Endothelial cell of umbilical vein (primary cell): ENCODE data around the gene USP31. TPM values are rescaled to one million over a fixed set of nuclear protein-coding genes. Genes with fewer than 3 reads are reported as not detected.
A peak's percentile ranks its signal among the peaks of the same experiment; 100 is the strongest.

Source experiments
- BruUV-seq: library from RNA; stranded (reverse); fragments of 400-500 nt; replicated peaks from 2 replicates; lab custom pipeline; 2021; lab: Mats Ljungman, UMichigan
- CTCF ChIA-PET: fragments of 300-600, 350-600 bp; sonication (Branson Sonifier 250); formaldehyde crosslinking; loops from one replicate; lab custom pipeline; 2021; ENCODE audit warnings: antibody characterized with exemption, inconsistent platforms; lab: Charles Lee
- POLR2A ChIA-PET: fragments of 300-600, 350-600 bp; sonication (Branson Sonifier 250); formaldehyde crosslinking; loops from one replicate; lab custom pipeline; 2021; ENCODE audit warnings: antibody characterized with exemption, inconsistent platforms; lab: Charles Lee
- DNase-seq: peaks from one replicate; pipeline ENCODE4 v3.0.0-alpha.2; 2011; ENCODE audit warnings: low read depth, low spot score
- FAIRE-seq: peaks from 2 replicates; lab custom pipeline; 2011; peaks lifted over from hg19 to GRCh38; lab: Jason Lieb, UNC
- H2AFZ ChIP-seq: 2 replicates; pipeline ENCODE4 v1.6.0; 2012; ENCODE audit warnings: low read depth, low read length, control low read depth, inconsistent platforms
- H3K27ac ChIP-seq: 2 replicates; pipeline ENCODE4 v1.5.1; 2011; ENCODE audit warnings: low read depth, mild to moderate bottlenecking, control low read depth, low read length, moderate library complexity; ENCODE audit not compliant: insufficient read depth
- H3K27me3 ChIP-seq, 2 experiments: 2 replicates each; pipeline versions ENCODE4 v1.6.0 to v1.6.1; 2011; ENCODE audit warnings: low read length in 2 of 2, mixed read lengths in 1 of 2; ENCODE audit not compliant: control insufficient read depth in 2 of 2, insufficient read depth in 2 of 2
- H3K36me3 ChIP-seq, 2 experiments: 2 replicates in 1 of 2; 3 replicates in 1 of 2; pipeline ENCODE4 v1.5.1; 2011; ENCODE audit warnings: low read length in 2 of 2, mild to moderate bottlenecking in 1 of 2, moderate library complexity in 1 of 2; ENCODE audit not compliant: control insufficient read depth in 2 of 2, insufficient read depth in 2 of 2; ENCODE audit errors: extremely low read depth in 1 of 2
- H3K4me1 ChIP-seq: 3 replicates; pipeline ENCODE4 v1.5.1; 2011; ENCODE audit warnings: mild to moderate bottlenecking, low read length; ENCODE audit not compliant: control insufficient read depth, insufficient read depth; ENCODE audit errors: extremely low read depth
- H3K4me2 ChIP-seq: 2 replicates; pipeline ENCODE4 v1.6.1; 2011; ENCODE audit warnings: low read length, control low read depth, mixed read lengths; ENCODE audit not compliant: insufficient read depth
- H3K4me3 ChIP-seq, 3 experiments: fragments of 200-600 bp in 1 of 3; sonication (generic), shearing (Covaris generic) in 1 of 3; replicated peaks in 1 of 3; 2 replicates each; pipeline ENCODE4 v1.5.1; 2011 to 2016; ENCODE audit warnings: control low read depth in 3 of 3, low read length in 3 of 3, mild to moderate bottlenecking in 2 of 3, inconsistent platforms in 1 of 3, low read depth in 1 of 3, moderate library complexity in 1 of 3; ENCODE audit not compliant: insufficient read depth in 1 of 3
- H3K79me2 ChIP-seq: 2 replicates; pipeline ENCODE4 v1.6.0; 2012; ENCODE audit warnings: low read length, inconsistent platforms; ENCODE audit not compliant: control insufficient read depth, insufficient read depth
- H3K9ac ChIP-seq: replicated peaks from 2 replicates; pipeline ENCODE3; 2011; ENCODE audit warnings: low read length, control low read depth; ENCODE audit not compliant: insufficient read depth; ENCODE audit errors: extremely low read depth
- H3K9me1 ChIP-seq: replicated peaks from 3 replicates; pipeline ENCODE4 v1.6.0; 2011; ENCODE audit warnings: mild to moderate bottlenecking, low read length; ENCODE audit not compliant: control insufficient read depth, insufficient read depth; ENCODE audit errors: extremely low read depth
- H3K9me3 ChIP-seq: replicated peaks from 2 replicates; pipeline ENCODE4 v1.5.1; 2012; ENCODE audit warnings: low read length, inconsistent platforms; ENCODE audit not compliant: control insufficient read depth, insufficient read depth
- H4K20me1 ChIP-seq: replicated peaks from 2 replicates; pipeline ENCODE3; 2011; ENCODE audit warnings: mild to moderate bottlenecking, low read length; ENCODE audit not compliant: control insufficient read depth, insufficient read depth; ENCODE audit errors: extremely low read depth
- CTCF ChIP-seq, 2 donors: IDR thresholded peaks; 1 replicate in 1 of 2; 2 replicates in 1 of 2; pipeline ENCODE4 v1.5.1; 2011; ENCODE audit warnings: low read length in 2 of 2, mild to moderate bottlenecking in 2 of 2, moderate library complexity in 2 of 2, control low read depth in 1 of 2, inconsistent platforms in 1 of 2, low read depth in 1 of 2; ENCODE audit not compliant: insufficient read depth in 1 of 2; ENCODE audit errors: extremely low read depth in 1 of 2
- EZH2 ChIP-seq: IDR thresholded peaks from 2 replicates; pipeline ENCODE4 v1.6.1; 2012; ENCODE audit warnings: borderline replicate concordance, low read depth, mild to moderate bottlenecking, moderate library complexity, low read length, inconsistent platforms; ENCODE audit not compliant: severe bottlenecking
- FOS ChIP-seq: IDR thresholded peaks from 2 replicates; pipeline ENCODE4 v1.6.1; 2011; ENCODE audit warnings: mild to moderate bottlenecking, low read length, moderate library complexity, borderline replicate concordance; ENCODE audit not compliant: insufficient read depth
- GATA2 ChIP-seq: IDR thresholded peaks from 2 replicates; pipeline ENCODE4 v1.7.0; 2011; ENCODE audit warnings: low read depth, mild to moderate bottlenecking, moderate library complexity, mixed read lengths, low read length; ENCODE audit not compliant: insufficient read length, insufficient read depth
- JUN ChIP-seq: IDR thresholded peaks from 2 replicates; pipeline ENCODE4 v1.6.1; 2011; ENCODE audit warnings: borderline replicate concordance, low read depth; ENCODE audit not compliant: insufficient read length, insufficient read depth
- MAX ChIP-seq: IDR thresholded peaks from 2 replicates; pipeline ENCODE4 v1.6.1; 2011; ENCODE audit not compliant: insufficient read depth, insufficient read length
- MYC ChIP-seq: IDR thresholded peaks from one replicate; pipeline ENCODE4 v1.6.1; 2011; ENCODE audit warnings: mild to moderate bottlenecking, low read depth, low read length
- POLR2A ChIP-seq: IDR thresholded peaks from 2 replicates; pipeline ENCODE4 v1.6.1; 2012; ENCODE audit warnings: low read depth, mild to moderate bottlenecking, control low read depth, low read length
- POLR2AphosphoS5 ChIP-seq: IDR thresholded peaks from 2 replicates; pipeline ENCODE4 v1.6.1; 2012; ENCODE audit warnings: low read depth, mild to moderate bottlenecking, control low read depth, low read length, moderate library complexity; ENCODE audit not compliant: insufficient read depth
- dilution Hi-C: fragments of 300-500 bp; cut with MboI; formaldehyde crosslinking; loops from one replicate; pipeline ENCODE4 v1.15.0; 2019; ENCODE audit warnings: low sequenced_read_pairs; ENCODE audit not compliant: extremely low pct_ligation_motif_present
- intact Hi-C: fragments of 100-400 bp; cut with micrococcal nuclease; formaldehyde crosslinking; loops from one replicate; pipeline ENCODE4 v1.10.0; 2022
- polyA plus RNA-seq, 4 experiments: library from polyadenylated mRNA; depleted of rRNA in 3 of 4; stranded (reverse) in 3 of 4; unstranded in 1 of 4; fragments of >200 nt; gene quantifications; 2 replicates each; pipeline versions ENCODE4 v1.2.1 to v1.2.3, GENCODE V29; 2011 to 2012; ENCODE audit warnings: missing spikeins in 1 of 4
- total RNA-seq: library from RNA; stranded (reverse); gene quantifications from 2 replicates; pipeline ENCODE4 v1.2.3, GENCODE V29; 2021

USP31 gene
- total and polyA plus RNA-seq, 2 donors (not counting 3 experiments of a cell fraction or from before 2014, with no cell fraction given) = 14.5 to 42.4 TPM

DNA sequence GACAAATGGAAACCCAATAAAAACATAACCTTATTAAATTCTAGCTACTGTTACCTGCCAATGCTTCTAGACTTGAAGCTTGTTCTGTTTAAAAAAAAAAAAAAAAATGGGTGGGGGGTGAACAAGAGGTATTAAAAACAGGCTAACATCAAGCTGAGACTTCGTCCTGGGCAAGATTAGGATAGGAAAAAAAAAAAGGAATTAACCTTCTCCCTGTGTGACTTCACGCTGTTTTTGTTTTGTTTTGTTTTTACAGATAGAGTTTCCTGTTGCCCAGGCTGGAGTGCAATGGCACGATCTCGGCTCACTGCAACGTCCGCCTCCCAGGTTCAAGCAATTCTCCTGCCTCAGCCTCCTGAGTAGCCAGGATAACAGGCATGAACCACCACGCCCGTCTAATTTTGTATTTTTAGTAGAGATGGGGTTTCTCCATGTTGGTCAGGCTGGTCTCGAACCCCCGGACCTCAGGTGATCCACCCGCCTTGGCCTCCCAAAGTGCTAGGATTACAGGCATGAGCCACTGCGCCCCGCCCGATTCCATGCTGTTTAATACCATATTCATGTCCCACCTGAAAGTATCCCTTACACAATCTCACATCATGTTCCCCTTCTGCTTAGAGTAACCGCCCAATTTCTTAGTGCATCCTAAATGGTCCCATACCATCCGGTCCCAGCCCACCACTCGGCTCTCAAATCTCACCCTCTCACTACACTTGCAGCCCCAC is 2.2 kb downstream of the USP31 start:
- H3K36me3 ChIP-seq = no peaks in the 10 kb centered on the region
- H3K9me1 ChIP-seq = no peaks in the 10 kb centered on the region
- no peak overlapping the region for H3K27ac ChIP-seq
- no peak for FAIRE-seq
- ChIA-PET CTCF (interaction anchor here (1.1 kb wide), 1 partner anchor 289 kb away, joined by 4 read pairs; no protein-coding TSS in a partner anchor), POLR2A (interaction anchor here (1.0 kb wide), 1 partner anchor 12 kb away, joined by 6 read pairs; no protein-coding TSS in a partner anchor)
- H3K9ac ChIP-seq = no peak overlapping the region
- dilution Hi-C loops = no loop called here
- peak; percentile 43 for DNase-seq
- no peaks in the 10 kb centered on the region for H3K27me3 ChIP-seq
- peaks cover 62% of the 10 kb centered on the region for H3K79me2 ChIP-seq
- peaks cover 6% of the 10 kb centered on the region for H4K20me1 ChIP-seq
- peaks cover 21% of the 10 kb centered on the region for H3K4me1 ChIP-seq
- H3K9me3 ChIP-seq = no peaks in the 10 kb centered on the region
- H3K4me2 ChIP-seq = peak overlapping the region; percentile 77
- peak overlapping the region in 2 of 3 experiments; percentile 75 to 91 for H3K4me3 ChIP-seq
- no peak overlapping the region for H2AFZ ChIP-seq
- TF ChIP-seq MAX (no peak), MYC (no peak), FOS (no peak), POLR2A (no peak), JUN (no peak), CTCF (IDR thresholded peaks at IDR 0.05; ENCODE audit: extremely low read depth in 1 of 2, insufficient read depth in 1 of 2, low read depth in 1 of 2, low read length in 2 of 2) (no peak), POLR2AphosphoS5 (no peak), EZH2 (no peak), GATA2 (no peak)
- TSS peak; percentile 23 for BruUV-seq
- intact Hi-C loops = loop anchor here (5.0 kb wide), 1 partner anchor 65 kb away; no protein-coding TSS in a partner anchor
